NCI-H2227 (cell line): Measurements from ENCODE around the gene SCO2.

Source experiments
- DNase-seq: peaks from one replicate; lab custom pipeline; 2025; ENCODE audit not compliant: unreplicated experiment; lab: John Stamatoyannopoulos, UW

The SCO2 gene

GRCh38 chr22:50525104-50525857 lies at the start of gene SCO2:
Gene SCO2, minus strand, starts transcription at chr22:50525598. Its CDS starts 1,187 bp downstream, at chr22:50524411.
- DNase-seq, result peak; percentile 96

- no peak for DNase-seq
These were observed 49.0 kb upstream of the SCO2 start for GRCh38 chr22:50574383-50574755.

GRCh38 chr22:50573491-50574382 lies 48.3 kb upstream of the SCO2 start:
- no peak for DNase-seq

GRCh38 chr22:50572965-50573364 lies 47.6 kb upstream of the SCO2 start:
- DNase-seq, result no peak

GRCh38 chr22:50571264-50572175 lies 46.1 kb upstream of the SCO2 start:
- DNase-seq, result no peak

GRCh38 chr22:50570861-50571260 lies 45.5 kb upstream of the SCO2 start:
- no peak for DNase-seq

- DNase-seq, result no peak
These were observed 44.6 kb upstream of the SCO2 start for GRCh38 chr22:50569896-50570535.

- DNase-seq, result no peak
These were observed 43.7 kb upstream of the SCO2 start for GRCh38 chr22:50569041-50569459.

- DNase-seq, result no peak
These were observed 43.2 kb upstream of the SCO2 start for GRCh38 chr22:50568626-50569025.

- no peak for DNase-seq
These were observed 42.4 kb upstream of the SCO2 start for GRCh38 chr22:50567721-50568252.

- DNase-seq, result no peak
These were observed 38.9 kb upstream of the SCO2 start for GRCh38 chr22:50564289-50564688.

GRCh38 chr22:50563413-50564160 lies 38.2 kb upstream of the SCO2 start:
- DNase-seq, result no peak

GRCh38 chr22:50562523-50563412 lies 37.4 kb upstream of the SCO2 start, which contains the start of gene SYCE3:
Gene SYCE3, minus strand, starts transcription at chr22:50562919. Its CDS starts 6,514 bp downstream, at chr22:50556405.
- peak; percentile 96 for DNase-seq

GRCh38 chr22:50561401-50562358 lies 36.3 kb upstream of the SCO2 start:
- DNase-seq, result no peak

- DNase-seq, result no peak
These were observed 34.6 kb upstream of the SCO2 start for GRCh38 chr22:50560034-50560433.

- DNase-seq, result no peak
These were observed 31.3 kb upstream of the SCO2 start for GRCh38 chr22:50556703-50557102.

- no peak for DNase-seq
These were observed 27.9 kb upstream of the SCO2 start for GRCh38 chr22:50553310-50553709.
